HepG2 (cell line): ENCODE data around the gene RNF8. TPM values are rescaled to one million over a fixed set of nuclear protein-coding genes. Genes with fewer than 3 reads are reported as not detected.
A peak's percentile ranks its signal among the peaks of the same experiment; 100 is the strongest.

ENCODE experiments used
- ATAC-seq: fragments of 200-7000 bp; cut with Tn5 transposase; 3 replicates; pipeline ENCODE4 v1.9.1; 2020; ENCODE audit warnings: mild to moderate bottlenecking, moderate library complexity
- Bru-seq: library from RNA; stranded (reverse); fragments of 400-500 nt; gene quantifications from one replicate; lab custom pipeline; 2021; lab: Mats Ljungman, UMichigan
- BruChase-seq, 2 experiments: library from RNA; stranded (reverse); fragments of 400-500 nt; gene quantifications; one replicate each; lab custom pipeline; 2021; lab: Mats Ljungman, UMichigan
- BruUV-seq: library from RNA; stranded (reverse); fragments of 400-500 nt; replicated peaks from 2 replicates; lab custom pipeline; 2021; lab: Mats Ljungman, UMichigan
- CTCF ChIA-PET: fragments of 300-600 bp; formaldehyde crosslinking; extraction: SDS; loops from one replicate; lab custom pipeline; 2021; ENCODE audit warnings: low total read pairs, inconsistent platforms, low intra/inter-chr PET ratio; lab: Yijun Ruan, JAX
- POLR2A ChIA-PET: fragments of 350-600 bp; sonication (Branson Sonifier 250); formaldehyde crosslinking; loops from one replicate; lab custom pipeline; 2020; ENCODE audit warnings: antibody characterized with exemption, inconsistent platforms; lab: Yijun Ruan, JAX
- DNase-seq: peaks from one replicate; pipeline ENCODE4 v3.0.0-alpha.2; 2015; ENCODE audit warnings: low spot score
- FAIRE-seq: peaks from 3 replicates; lab custom pipeline; 2011; peaks lifted over from hg19 to GRCh38; lab: Jason Lieb, UNC
- H2AFZ ChIP-seq: one replicate; pipeline ENCODE4 v1.6.1; 2011; ENCODE audit warnings: low read length, inconsistent platforms
- H3K27ac ChIP-seq: fragments of 300-600 bp; 3 replicates; pipeline ENCODE4 v1.8.0; 2011; ENCODE audit warnings: mixed run types, mild to moderate bottlenecking, mixed read lengths, low read length, inconsistent platforms; ENCODE audit not compliant: insufficient read depth; ENCODE audit errors: extremely low read length
- H3K27me3 ChIP-seq, 2 experiments: fragments of 200-600 bp in 1 of 2; 2 replicates in 1 of 2; 3 replicates in 1 of 2; pipeline versions ENCODE4 v1.6.0 to v1.8.0; 2011; ENCODE audit warnings: low read length in 2 of 2, mild to moderate bottlenecking in 2 of 2, moderate library complexity in 2 of 2, inconsistent platforms in 1 of 2; ENCODE audit not compliant: insufficient read depth in 2 of 2, control insufficient read depth in 1 of 2
- H3K36me3 ChIP-seq, 2 experiments: fragments of 200-600 bp in 1 of 2; replicated peaks in 1 of 2; 2 replicates in 1 of 2; 3 replicates in 1 of 2; pipeline versions ENCODE4 v1.5.1 to v1.8.0; 2011; ENCODE audit warnings: low read length in 2 of 2, inconsistent platforms in 1 of 2; ENCODE audit not compliant: insufficient read depth in 2 of 2, control insufficient read depth in 1 of 2
- H3K4me1 ChIP-seq: 2 replicates; pipeline ENCODE4 v1.5.1; 2012; ENCODE audit warnings: low read length, inconsistent platforms; ENCODE audit not compliant: insufficient read depth
- H3K4me2 ChIP-seq: 2 replicates; pipeline ENCODE4 v1.6.0; 2011; ENCODE audit warnings: low read depth, low read length, inconsistent platforms
- H3K4me3 ChIP-seq, 3 experiments: fragments of 200-600 bp in 1 of 3; sonication (generic), shearing (Covaris generic) in 1 of 3; replicated peaks in 1 of 3; 2 replicates each; pipeline ENCODE4 v1.5.1; 2011 to 2016; ENCODE audit warnings: low read length in 3 of 3, inconsistent platforms in 2 of 3, low read depth in 2 of 3, mild to moderate bottlenecking in 2 of 3, control low read depth in 1 of 3, mixed read lengths in 1 of 3; ENCODE audit not compliant: insufficient read depth in 1 of 3
- H3K79me2 ChIP-seq: one replicate; pipeline ENCODE4 v1.6.1; 2011; ENCODE audit warnings: low read length, inconsistent platforms; ENCODE audit not compliant: insufficient read depth
- H3K9ac ChIP-seq: 2 replicates; pipeline ENCODE4 v1.6.0; 2011; ENCODE audit warnings: mild to moderate bottlenecking, low read depth, low read length, inconsistent platforms; ENCODE audit not compliant: insufficient read depth
- H3K9me3 ChIP-seq: 2 replicates; pipeline ENCODE4 v1.5.1; 2012; ENCODE audit warnings: mild to moderate bottlenecking, low read length
- H4K20me1 ChIP-seq: 2 replicates; pipeline ENCODE4 v1.6.0; 2011; ENCODE audit warnings: inconsistent platforms, mild to moderate bottlenecking, low read length, moderate library complexity; ENCODE audit not compliant: insufficient read depth
- ARNTL ChIP-seq: sonication (generic); formaldehyde crosslinking; IDR thresholded peaks from 2 replicates; pipeline ENCODE4 v1.4.0; 2020; ENCODE audit warnings: mild to moderate bottlenecking, missing genetic modification reagents
- CC2D1A ChIP-seq: sonication (generic); formaldehyde crosslinking; IDR thresholded peaks from 2 replicates; pipeline ENCODE4 v1.8.1; 2023; ENCODE audit warnings: mild to moderate bottlenecking, missing genetic modification reagents
- DPF2 ChIP-seq: sonication (generic); formaldehyde crosslinking; IDR thresholded peaks from 2 replicates; pipeline ENCODE4 v1.4.0; 2020; ENCODE audit warnings: mild to moderate bottlenecking, low read depth, missing genetic modification reagents, borderline replicate concordance
- ELF4 ChIP-seq: sonication (generic); formaldehyde crosslinking; IDR thresholded peaks from 2 replicates; pipeline ENCODE4 v1.5.0; 2020; ENCODE audit warnings: missing genetic modification reagents, mild to moderate bottlenecking, moderate library complexity, borderline replicate concordance
- GMEB1 ChIP-seq: sonication (generic); formaldehyde crosslinking; IDR thresholded peaks from 2 replicates; pipeline ENCODE4 v1.5.1; 2020; ENCODE audit warnings: missing genetic modification reagents, mild to moderate bottlenecking, borderline replicate concordance
- YEATS2 ChIP-seq: sonication (generic); formaldehyde crosslinking; IDR thresholded peaks from 2 replicates; pipeline ENCODE4 v1.4.0; 2020; ENCODE audit warnings: missing genetic modification reagents, borderline replicate concordance
- ZHX2 ChIP-seq, 2 experiments: sonication (generic) in 1 of 2; formaldehyde crosslinking in 1 of 2; IDR thresholded peaks; 2 replicates each; pipeline versions ENCODE4 v1.6.1 to v1.9.0; 2014 to 2022; ENCODE audit warnings: antibody characterized with exemption in 1 of 2, borderline replicate concordance in 1 of 2, inconsistent platforms in 1 of 2, low read depth in 1 of 2, missing genetic modification reagents in 1 of 2
- WGBS: methylation state at CpG from one replicate; pipeline ENCODE4 v1.1.6; 2017; ENCODE audit warnings: low lambda C conversion rate; 5-methylcytosine and 5-hydroxymethylcytosine counted together
- in situ Hi-C: cut with HindIII; loops from 2 replicates; pipeline ENCODE4 v1.10.0; 2017; ENCODE audit warnings: low pct_unique_long_range_greater_than_20kb; ENCODE audit not compliant: extremely low pct_ligation_motif_present
- intact Hi-C: fragments of 100-400 bp; cut with micrococcal nuclease; formaldehyde crosslinking; loops from one replicate; pipeline ENCODE4 v1.10.0; 2022; ENCODE audit not compliant: unreplicated experiment
- long read RNA-seq, 2 experiments: library from RNA in 1 of 2; library from polyadenylated mRNA in 1 of 2; stranded (forward) in 1 of 2; unstranded in 1 of 2; transcript quantifications; one replicate each; pipeline ENCODE4 v2.0.0, GENCODE V29; 2019 to 2022
- polyA minus RNA-seq, 3 experiments: library from RNA; depleted of rRNA, polyadenylated mRNA; stranded (reverse); fragments of >200 nt; gene quantifications; 2 replicates each; pipeline ENCODE4 v1.2.3, GENCODE V29; 2011; ENCODE audit warnings: low replicate concordance in 1 of 3
- polyA plus RNA-seq, 8 experiments: library from polyadenylated mRNA; depleted of rRNA in 3 of 8; stranded (reverse) in 7 of 8; unstranded in 1 of 8; fragments of >200 nt; fragmentation: Illumina TruSeq in 4 of 8; extraction: Trizol in 4 of 8; gene quantifications; 2 replicates each; pipeline versions ENCODE4 v1.2.1 to v1.2.3, GENCODE V29; 2011 to 2016; ENCODE audit warnings: low read depth in 4 of 8, missing spikeins in 1 of 8, mixed read lengths in 1 of 8; ENCODE audit not compliant: insufficient read depth in 1 of 8
- total RNA-seq, 5 experiments: library from RNA; depleted of rRNA; stranded (reverse); fragments of >200 nt; fragmentation: Illumina TruSeq; extraction: Trizol; gene quantifications; 2 replicates each; pipeline ENCODE4 v1.2.3, GENCODE V29; 2016; ENCODE audit warnings: low read depth in 1 of 5

The RNF8 gene
- 47.6 and 65.7 TPM in 2 replicates for total RNA-seq (2016; rRNA removed; fragmentation: Illumina TruSeq; extraction: Trizol)
- total RNA-seq (2016; cell fraction: cytosol; rRNA removed; fragmentation: Illumina TruSeq; extraction: Trizol; ENCODE audit: low read depth) = 16.8 and 18.5 TPM in 2 replicates
- 50.2 and 62.5 TPM in 2 replicates for total RNA-seq (2016; cell fraction: insoluble cytoplasmic fraction; rRNA removed; fragmentation: Illumina TruSeq; extraction: Trizol)
- total RNA-seq (2016; cell fraction: membrane; rRNA removed; fragmentation: Illumina TruSeq; extraction: Trizol) = 49.0 and 52.6 TPM in 2 replicates
- total RNA-seq (2016; cell fraction: nucleus; rRNA removed; fragmentation: Illumina TruSeq; extraction: Trizol) = 23.5 and 26.1 TPM in 2 replicates
- polyA plus RNA-seq (2011; rRNA removed) = 18.1 and 21.8 TPM in 2 replicates
- 14.6 and 17.3 TPM in 2 replicates for polyA plus RNA-seq (2011; cell fraction: cytosol; rRNA removed)
- polyA plus RNA-seq (2011; cell fraction: nucleus; rRNA removed) = 9.4 and 14.3 TPM in 2 replicates
- 24.3 and 28.0 TPM in 2 replicates for polyA plus RNA-seq (2012)
- 17.6 and 20.1 TPM in 2 replicates for polyA plus RNA-seq (2016; cell fraction: cytosol; fragmentation: Illumina TruSeq; extraction: Trizol; ENCODE audit: low read depth)
- 63.7 and 63.8 TPM in 2 replicates for polyA plus RNA-seq (2016; cell fraction: insoluble cytoplasmic fraction; fragmentation: Illumina TruSeq; extraction: Trizol; ENCODE audit: low read depth)
- 35.4 and 37.9 TPM in 2 replicates for polyA plus RNA-seq (2016; cell fraction: membrane; fragmentation: Illumina TruSeq; extraction: Trizol; ENCODE audit: low read depth)
- polyA plus RNA-seq (2016; cell fraction: nucleus; fragmentation: Illumina TruSeq; extraction: Trizol; ENCODE audit: insufficient read depth, low read depth) = 31.4 and 32.1 TPM in 2 replicates
- 3.9 and 9.7 TPM in 2 replicates for polyA minus RNA-seq (2011; rRNA and poly(A)+ RNA removed; ENCODE audit: low replicate concordance)
- 11.1 and 11.7 TPM in 2 replicates for polyA minus RNA-seq (2011; cell fraction: cytosol; rRNA and poly(A)+ RNA removed)
- polyA minus RNA-seq (2011; cell fraction: nucleus; rRNA and poly(A)+ RNA removed) = 15.8 and 22.9 TPM in 2 replicates
- percentile 72 among the genes with signal in this experiment for Bru-seq, nascent RNA
- percentile 68 among the genes with signal in this experiment for BruChase-seq, experiment 1, labeled RNA remaining after a 6-hour chase
- BruChase-seq, experiment 2, labeled RNA remaining after a 2-hour chase = percentile 69 among the genes with signal in this experiment
- long read RNA-seq, experiment 1, full-length matches to known transcripts = 29 of 60 reads
- long read RNA-seq, experiment 1, partial matches to known transcripts = 14 of 60 reads
- long read RNA-seq, experiment 1, other reads (novel, unspliced or antisense) = 17 of 60 reads
- long read RNA-seq, experiment 2, full-length matches to known transcripts = 34 of 64 reads
- long read RNA-seq, experiment 2, partial matches to known transcripts = 14 of 64 reads
- long read RNA-seq, experiment 2, other reads (novel, unspliced or antisense) = 16 of 64 reads

GRCh38 chr6:37353761-37354525 lies at the start of gene RNF8:
Gene RNF8, plus strand, starts transcription at chr6:37353983. Its CDS starts 182 bp downstream, at chr6:37354165.
- in situ Hi-C loops (no loop called here), intact Hi-C loops (loop anchor here (2.0 kb wide), 1 partner anchor 17 kb away; no protein-coding TSS in a partner anchor)
- peak within 1 kb of the TSS; percentile 91 to 98 (median 96) for H3K4me3 ChIP-seq
- under 1% methylated on average over 48 of the region's 54 CpGs for WGBS
- FAIRE-seq (peak; percentile 60), ATAC-seq (peak; percentile 97), DNase-seq (peak; percentile 83)
- H3K27ac ChIP-seq = peak within 1 kb of the TSS; percentile 41
- H3K9me3 ChIP-seq = no peaks in the 10 kb centered on the region
- CTCF ChIA-PET = no interaction called here
- H3K79me2 ChIP-seq = peaks cover 38% of the 10 kb centered on the region
- BruUV-seq = no TSS peak
- no peaks in the 10 kb centered on the region for H3K27me3 ChIP-seq
- 0 out of 2 replicates have a peak, but pooled peaks cover under 1% of the 10 kb centered on the region for H4K20me1 ChIP-seq
- peak within 1 kb of the TSS; percentile 82 for H3K4me2 ChIP-seq
- POLR2A ChIA-PET = interaction anchor here (1.0 to 2.1 kb wide), 4 partner anchors 12 to 28 kb away, joined by 3 to 13 read pairs (median 4); no protein-coding TSS in a partner anchor
- peak within 1 kb of the TSS; percentile 80 for H3K9ac ChIP-seq
- peak within 1 kb of the TSS; percentile 82 for H2AFZ ChIP-seq
- H3K4me1 ChIP-seq = peaks cover 42% of the 10 kb centered on the region
- no peaks in the 10 kb centered on the region for H3K36me3 ChIP-seq
- 0 out of 2 replicates have a peak, but pooled peaks have one; percentile 45 for TF ChIP-seq CC2D1A (CRISPR knock-in tag)
- 0 out of 2 replicates have a peak, but pooled peaks have one; percentile 33 for TF ChIP-seq DPF2 (CRISPR knock-in tag)
- TF ChIP-seq ELF4 (CRISPR knock-in tag) = no peak
- peak; percentile 23; the same call in 1 of the 2 replicates for TF ChIP-seq YEATS2 (CRISPR knock-in tag)
- TF ChIP-seq ARNTL (CRISPR knock-in tag) = peak; percentile 39
- peak; percentile 58; the same call in 1 of the 2 replicates for TF ChIP-seq GMEB1 (CRISPR knock-in tag)
- TF ChIP-seq ZHX2 (IDR thresholded peaks at IDR 0.05; ENCODE audit: low read depth) = no peak
- peak; percentile 77; the same call in 1 of the 2 replicates for TF ChIP-seq ZHX2 (CRISPR knock-in tag; IDR thresholded peaks at IDR 0.05; ENCODE audit: borderline replicate concordance)
